Epithelial cell of esophagus (primary cell): ENCODE measurements around the gene CTDP1.

Experiments used
- DNase-seq: peaks from one replicate; pipeline ENCODE4 v3.0.0; 2010; ENCODE audit warnings: low read depth
- H3K4me3 ChIP-seq: 2 replicates; pipeline ENCODE4 v1.5.1; 2011; ENCODE audit warnings: mild to moderate bottlenecking, low read length, control low read depth
- TF ChIP-seq, protein P1 (sequence below): IDR thresholded peaks from 2 replicates; pipeline ENCODE4 v1.5.1; 2011; ENCODE audit warnings: low read depth, mild to moderate bottlenecking, low read length, control low read depth, inconsistent platforms; ENCODE audit not compliant: insufficient read depth; ENCODE audit errors: missing control alignments

CTDP1 gene

DNA sequence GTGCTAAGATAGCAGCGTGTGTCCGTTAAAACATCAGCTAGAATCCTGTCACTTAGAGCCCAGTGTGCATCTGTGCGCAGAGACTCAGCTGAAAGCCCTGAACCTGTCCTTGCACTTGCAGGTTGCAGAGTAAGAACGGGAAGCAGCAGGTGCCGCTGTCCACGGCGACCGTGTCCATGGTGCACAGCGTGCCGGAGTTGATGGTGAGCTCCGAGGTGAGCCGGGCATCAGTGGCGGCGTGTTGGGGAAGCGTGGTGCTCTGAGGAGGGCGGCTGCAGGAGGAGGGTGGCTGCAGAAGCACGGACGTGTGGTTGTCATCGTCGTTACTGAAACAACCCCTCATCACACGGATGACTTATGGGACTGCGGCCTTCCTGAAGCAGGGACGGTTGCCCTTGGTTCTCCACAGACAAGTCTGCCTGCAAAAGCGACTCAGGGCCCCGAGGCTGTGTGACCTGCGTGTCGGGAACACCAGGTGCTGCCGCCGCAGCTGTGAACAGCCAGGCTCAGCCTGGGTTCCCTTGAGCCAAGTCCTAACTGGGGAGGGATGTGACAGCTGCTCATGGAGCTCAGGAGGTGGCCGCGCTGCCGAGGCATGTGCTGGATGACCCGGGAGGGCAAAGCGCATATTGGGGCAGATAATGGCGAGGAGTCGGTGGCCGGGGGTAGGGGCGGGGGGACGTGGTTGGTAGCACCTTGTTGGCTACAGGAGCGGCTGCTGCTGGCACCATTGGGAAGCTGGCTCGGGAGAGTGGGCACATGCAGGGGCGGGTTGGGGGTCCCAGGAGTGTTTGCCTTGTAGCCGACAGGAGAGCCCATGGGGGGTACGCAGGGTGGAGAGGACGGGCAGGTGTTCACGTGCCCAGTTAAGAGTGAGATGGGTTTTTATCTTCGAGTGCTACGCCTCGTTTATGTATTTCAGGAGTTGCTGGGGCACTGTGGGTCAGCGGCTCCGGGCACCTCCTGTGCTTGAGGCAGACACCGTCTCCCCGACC, 16.6 kb downstream of the CTDP1 start:
- TF ChIP-seq, protein P1, sequence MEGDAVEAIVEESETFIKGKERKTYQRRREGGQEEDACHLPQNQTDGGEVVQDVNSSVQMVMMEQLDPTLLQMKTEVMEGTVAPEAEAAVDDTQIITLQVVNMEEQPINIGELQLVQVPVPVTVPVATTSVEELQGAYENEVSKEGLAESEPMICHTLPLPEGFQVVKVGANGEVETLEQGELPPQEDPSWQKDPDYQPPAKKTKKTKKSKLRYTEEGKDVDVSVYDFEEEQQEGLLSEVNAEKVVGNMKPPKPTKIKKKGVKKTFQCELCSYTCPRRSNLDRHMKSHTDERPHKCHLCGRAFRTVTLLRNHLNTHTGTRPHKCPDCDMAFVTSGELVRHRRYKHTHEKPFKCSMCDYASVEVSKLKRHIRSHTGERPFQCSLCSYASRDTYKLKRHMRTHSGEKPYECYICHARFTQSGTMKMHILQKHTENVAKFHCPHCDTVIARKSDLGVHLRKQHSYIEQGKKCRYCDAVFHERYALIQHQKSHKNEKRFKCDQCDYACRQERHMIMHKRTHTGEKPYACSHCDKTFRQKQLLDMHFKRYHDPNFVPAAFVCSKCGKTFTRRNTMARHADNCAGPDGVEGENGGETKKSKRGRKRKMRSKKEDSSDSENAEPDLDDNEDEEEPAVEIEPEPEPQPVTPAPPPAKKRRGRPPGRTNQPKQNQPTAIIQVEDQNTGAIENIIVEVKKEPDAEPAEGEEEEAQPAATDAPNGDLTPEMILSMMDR = no peak
- no peak for DNase-seq
- no peak overlapping the region for H3K4me3 ChIP-seq

DNA sequence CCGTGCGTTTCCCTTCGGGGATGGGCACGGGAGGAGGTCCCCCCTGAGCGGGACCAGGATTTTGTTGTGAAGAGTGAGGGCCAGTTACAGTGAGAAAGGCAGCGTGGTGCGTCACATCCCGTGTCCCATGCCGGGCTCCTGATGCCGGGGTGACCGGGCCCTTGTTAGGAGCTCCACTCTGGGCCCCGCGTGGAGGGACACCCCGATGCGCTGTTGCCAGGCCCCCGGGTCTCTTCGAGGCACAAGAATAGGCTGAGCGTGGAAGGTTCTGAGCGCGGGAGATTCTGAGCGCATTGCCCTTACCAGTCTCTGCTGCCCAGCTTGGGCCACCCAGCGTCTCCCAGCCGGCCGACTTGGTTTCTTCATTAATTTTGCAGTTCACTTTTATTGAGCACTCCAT, 17.6 kb downstream of the CTDP1 start:
- TF ChIP-seq, protein P1 = no peak
- no peak for DNase-seq
- no peak overlapping the region for H3K4me3 ChIP-seq

DNA sequence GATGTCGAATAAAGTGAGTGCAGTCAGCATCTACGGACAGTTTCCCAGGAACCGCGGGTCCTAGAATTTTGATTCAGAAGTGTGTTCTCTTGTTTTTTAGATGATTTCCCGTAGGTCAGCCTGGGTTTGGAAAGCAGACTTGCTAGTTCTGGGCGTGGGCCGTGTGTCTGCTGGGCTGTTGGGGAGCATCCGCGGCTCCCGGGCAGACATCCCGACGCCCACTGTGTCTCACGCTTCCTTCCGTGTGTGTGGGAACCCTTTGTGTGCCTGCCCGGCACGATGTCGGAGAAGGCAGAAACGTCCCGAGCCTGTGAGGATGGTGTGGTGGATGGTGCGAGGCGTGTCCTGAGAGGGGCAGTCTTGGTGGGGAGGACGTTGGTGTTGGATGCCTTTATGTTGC, 18.4 kb downstream of the CTDP1 start:
- no peak overlapping the region for H3K4me3 ChIP-seq
- TF ChIP-seq, protein P1 = no peak
- DNase-seq = no peak

DNA sequence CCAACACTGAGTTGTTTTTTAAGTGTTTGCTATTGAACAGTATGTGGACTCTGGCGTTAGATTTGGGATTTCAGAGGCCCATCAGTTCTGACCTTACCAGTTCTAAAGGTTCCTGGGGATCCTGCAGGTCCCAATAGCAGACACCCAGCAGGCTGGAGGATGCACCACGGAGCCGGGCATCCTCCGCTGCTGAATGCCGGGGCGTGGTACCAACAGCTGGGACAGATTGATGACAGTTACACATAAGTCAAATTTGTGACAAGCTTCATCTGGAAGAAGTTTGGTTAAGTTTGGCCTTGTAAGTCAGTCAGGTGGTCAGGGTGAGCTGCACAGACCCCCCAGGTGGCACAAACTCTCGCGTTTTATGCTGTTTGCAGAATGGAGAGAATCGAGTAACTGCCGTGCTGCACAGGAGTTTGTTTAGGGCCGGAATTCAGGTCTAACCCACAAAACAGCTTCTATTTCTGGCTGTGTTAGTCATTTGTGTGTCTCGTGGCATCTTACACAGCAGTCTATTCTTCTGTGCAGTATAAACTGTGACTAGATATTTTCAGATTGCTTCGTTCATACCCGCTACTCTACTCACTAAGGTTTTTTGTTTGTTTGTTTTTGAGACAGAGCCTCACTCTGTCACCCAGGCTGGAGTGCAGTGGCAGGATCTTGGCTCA, 19.2 kb downstream of the CTDP1 start:
- TF ChIP-seq, protein P1 = no peak
- H3K4me3 ChIP-seq = no peak overlapping the region
- peak; percentile 24 for DNase-seq

DNA sequence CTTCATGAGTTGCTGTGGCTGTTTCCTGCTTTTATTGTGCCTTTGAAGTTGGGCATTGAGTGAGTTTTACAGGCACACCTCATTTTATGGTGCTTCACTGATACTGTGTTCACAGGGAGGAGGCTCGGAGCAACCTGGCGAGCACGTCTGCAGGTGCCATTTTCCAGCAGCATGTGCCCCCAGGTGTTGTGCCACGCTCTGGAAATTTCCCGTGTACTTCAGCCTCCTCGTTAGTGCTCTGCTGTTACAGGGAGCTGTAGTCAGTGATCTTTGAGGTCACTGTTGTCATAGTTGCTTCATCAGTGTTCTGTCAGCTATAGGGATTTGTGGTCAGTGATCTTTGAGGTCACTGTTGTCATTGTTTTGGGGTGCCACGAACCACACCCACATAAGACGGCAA, 20.1 kb downstream of the CTDP1 start:
- no peak overlapping the region for H3K4me3 ChIP-seq
- TF ChIP-seq, protein P1 = no peak
- DNase-seq = no peak

DNA sequence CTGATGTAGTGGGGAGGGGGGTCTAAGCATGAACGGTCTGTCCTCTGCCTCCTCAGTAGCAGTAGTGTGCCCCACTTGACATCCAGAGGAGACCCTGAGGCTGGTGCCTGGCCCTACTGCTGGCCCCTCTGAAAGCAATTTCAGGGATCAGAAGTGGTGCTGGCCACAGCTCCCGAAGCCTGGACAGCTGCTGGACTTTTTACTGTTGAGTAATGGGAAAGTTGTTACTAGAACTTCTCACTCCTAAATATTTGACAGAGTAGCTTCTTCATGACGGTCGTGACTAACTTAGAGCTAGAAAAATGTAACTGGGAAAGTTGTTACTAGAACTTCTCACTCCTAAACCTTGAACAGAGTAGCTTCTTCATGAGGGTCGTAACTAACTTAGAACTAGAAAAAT, 23.3 kb downstream of the CTDP1 start:
- H3K4me3 ChIP-seq = no peak overlapping the region
- TF ChIP-seq, protein P1 = no peak
- no peak for DNase-seq
